Measurements from ENCODE around the gene SOCS7. TPM values are rescaled to one million over a fixed set of nuclear protein-coding genes. Genes with fewer than 3 reads are reported as not detected.
A peak's percentile ranks its signal among the peaks of the same experiment; 100 is the strongest.

Gene SOCS7
- polyA plus RNA-seq, 3 donors = 0.14 to 13.2 (median 0.15) TPM

- intact Hi-C loops (cut with micrococcal nuclease) = no loop called here
- peaks cover 21% of the 10 kb centered on the region for H3K4me1 Mint-ChIP-seq
- no peak overlapping the region for H3K4me2 ChIP-seq (replicated peaks; ENCODE audit: extremely low read depth, low read length, poor library complexity, severe bottlenecking)
Observed at GRCh38 chr17:38454532-38454931, 102.9 kb downstream of the SOCS7 start.

More at GRCh38 chr17:38454532-38454931, 102.9 kb downstream of the SOCS7 start:
- no peak overlapping the region for H2AFZ ChIP-seq (ENCODE audit: insufficient read depth, low read depth, low read length, poor library complexity, severe bottlenecking)
- Mint-ChIP-seq H3K27ac (no peak overlapping the region), H3K27me3 (ENCODE audit: low read depth in 3 of 3) (peaks cover 33 to 46% (median 39%) of the 10 kb centered on the region in 3 donors), H3K4me3 (peak overlapping the region in 1 of 2 donors; percentile 66), H3K9me3 (peaks cover 0 to 10% (median 4%) of the 10 kb centered on the region in 7 donors), H3K36me3 (peaks cover 0 to 9% of the 10 kb centered on the region in 2 donors)
- peaks cover 0 to 7% of the 10 kb centered on the region in 2 donors for H3K9me3 ChIP-seq (replicated peaks in 1 of 2; ENCODE audit: control insufficient read depth in 1 of 2, insufficient read depth in 1 of 2, low read length in 2 of 2)
- H3K4me1 ChIP-seq (ENCODE audit: control insufficient read depth in 1 of 2, insufficient read depth in 2 of 2, low read length in 2 of 2) = no peaks in the 10 kb centered on the region
- H3K36me3 ChIP-seq (replicated peaks in 1 of 2; ENCODE audit: control insufficient read depth in 1 of 2, insufficient read depth in 2 of 2, low read length in 2 of 2) = no peaks in the 10 kb centered on the region
- no peak overlapping the region for H3K4me3 ChIP-seq (replicated peaks in 1 of 3; ENCODE audit: low read depth in 2 of 3, low read length in 3 of 3)
- H3K27me3 ChIP-seq (ENCODE audit: control insufficient read depth in 2 of 2, insufficient read depth in 2 of 2, low read length in 2 of 2) = peaks cover 10 to 28% of the 10 kb centered on the region in 2 donors
- H4K20me1 ChIP-seq (ENCODE audit: insufficient read depth, low read length) = no peaks in the 10 kb centered on the region
- WGBS (ENCODE audit: insufficient coverage) = 78% methylated on average over 10 of the region's 12 CpGs
- no peak for DNase-seq
- H3K9ac ChIP-seq (ENCODE audit: insufficient read depth, low read length, poor library complexity, severe bottlenecking) = no peak overlapping the region
- TF ChIP-seq, protein P1, sequence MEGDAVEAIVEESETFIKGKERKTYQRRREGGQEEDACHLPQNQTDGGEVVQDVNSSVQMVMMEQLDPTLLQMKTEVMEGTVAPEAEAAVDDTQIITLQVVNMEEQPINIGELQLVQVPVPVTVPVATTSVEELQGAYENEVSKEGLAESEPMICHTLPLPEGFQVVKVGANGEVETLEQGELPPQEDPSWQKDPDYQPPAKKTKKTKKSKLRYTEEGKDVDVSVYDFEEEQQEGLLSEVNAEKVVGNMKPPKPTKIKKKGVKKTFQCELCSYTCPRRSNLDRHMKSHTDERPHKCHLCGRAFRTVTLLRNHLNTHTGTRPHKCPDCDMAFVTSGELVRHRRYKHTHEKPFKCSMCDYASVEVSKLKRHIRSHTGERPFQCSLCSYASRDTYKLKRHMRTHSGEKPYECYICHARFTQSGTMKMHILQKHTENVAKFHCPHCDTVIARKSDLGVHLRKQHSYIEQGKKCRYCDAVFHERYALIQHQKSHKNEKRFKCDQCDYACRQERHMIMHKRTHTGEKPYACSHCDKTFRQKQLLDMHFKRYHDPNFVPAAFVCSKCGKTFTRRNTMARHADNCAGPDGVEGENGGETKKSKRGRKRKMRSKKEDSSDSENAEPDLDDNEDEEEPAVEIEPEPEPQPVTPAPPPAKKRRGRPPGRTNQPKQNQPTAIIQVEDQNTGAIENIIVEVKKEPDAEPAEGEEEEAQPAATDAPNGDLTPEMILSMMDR (IDR thresholded peaks at IDR 0.05) = no peak
- H3K27ac ChIP-seq (ENCODE audit: low read depth in 1 of 2, low read length in 2 of 2) = no peak overlapping the region
- H3K79me2 ChIP-seq (ENCODE audit: insufficient read depth, low read length) = no peaks in the 10 kb centered on the region

Other genes with a start within 250 kb of the SOCS7 start
- gene TBC1D3E, start 223.9 kb upstream of the SOCS7 start, polyA plus RNA-seq = not detected
- 10 to 100 TPM in 1 of 3 donors, not detected in 2; 13.4 TPM for gene TBC1D3, start 159.3 kb upstream of the SOCS7 start, polyA plus RNA-seq
- gene MRPL45, start 54.7 kb upstream of the SOCS7 start, polyA plus RNA-seq = 10 to 100 TPM; 18.3 to 20.8 (median 19.8) TPM
- gene GPR179, start 7.9 kb upstream of the SOCS7 start, polyA plus RNA-seq = not detected
- under 1 TPM; 0.03 to 0.21 (median 0.09) TPM for gene ARHGAP23, start 76.6 kb downstream of the SOCS7 start, polyA plus RNA-seq